GM23338 (cell line): ENCODE measurements around the gene PPP1R3E.

Experiments
- POLR2AphosphoS5 ChIP-seq: IDR thresholded peaks from 2 replicates; pipeline ENCODE4 v1.6.1; 2016; ENCODE audit warnings: antibody characterized with exemption, low read depth
- TF ChIP-seq, protein P1 (sequence below), 2 experiments: fragments of 200-600 bp in 1 of 2; sonication (generic) in 1 of 2; conservative IDR thresholded peaks; 2 replicates each; pipeline versions ENCODE4 v1.5.1 to v1.6.1; 2016 to 2017; ENCODE audit warnings: antibody characterized with exemption in 2 of 2, low read depth in 2 of 2, mild to moderate bottlenecking in 2 of 2, moderate library complexity in 1 of 2

DNA sequence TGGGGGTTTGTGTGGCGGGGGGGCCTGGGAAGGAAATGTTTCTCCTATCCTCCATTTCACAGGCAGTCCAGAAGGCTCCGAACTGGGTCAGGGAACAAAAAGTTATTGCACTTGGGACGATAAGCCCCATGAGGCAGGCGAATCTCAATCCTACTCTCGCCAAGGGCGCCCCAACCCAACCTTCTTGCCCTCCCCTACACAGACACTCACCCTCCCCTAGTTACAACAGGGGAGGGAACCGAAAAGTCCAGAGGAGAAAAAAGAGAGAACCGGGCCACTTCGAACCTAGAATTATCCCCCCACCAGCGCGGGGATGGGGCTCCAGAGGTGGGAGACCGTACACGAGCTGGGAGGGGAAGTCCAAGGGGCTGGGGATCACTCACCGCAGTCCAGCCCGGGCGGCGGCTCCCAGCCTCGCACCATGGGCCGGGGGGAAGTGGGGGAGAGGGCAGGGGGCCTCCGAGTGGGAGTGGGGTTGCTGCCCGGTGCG, 17.1 kb downstream of the PPP1R3E start:
- TF ChIP-seq, protein P1, sequence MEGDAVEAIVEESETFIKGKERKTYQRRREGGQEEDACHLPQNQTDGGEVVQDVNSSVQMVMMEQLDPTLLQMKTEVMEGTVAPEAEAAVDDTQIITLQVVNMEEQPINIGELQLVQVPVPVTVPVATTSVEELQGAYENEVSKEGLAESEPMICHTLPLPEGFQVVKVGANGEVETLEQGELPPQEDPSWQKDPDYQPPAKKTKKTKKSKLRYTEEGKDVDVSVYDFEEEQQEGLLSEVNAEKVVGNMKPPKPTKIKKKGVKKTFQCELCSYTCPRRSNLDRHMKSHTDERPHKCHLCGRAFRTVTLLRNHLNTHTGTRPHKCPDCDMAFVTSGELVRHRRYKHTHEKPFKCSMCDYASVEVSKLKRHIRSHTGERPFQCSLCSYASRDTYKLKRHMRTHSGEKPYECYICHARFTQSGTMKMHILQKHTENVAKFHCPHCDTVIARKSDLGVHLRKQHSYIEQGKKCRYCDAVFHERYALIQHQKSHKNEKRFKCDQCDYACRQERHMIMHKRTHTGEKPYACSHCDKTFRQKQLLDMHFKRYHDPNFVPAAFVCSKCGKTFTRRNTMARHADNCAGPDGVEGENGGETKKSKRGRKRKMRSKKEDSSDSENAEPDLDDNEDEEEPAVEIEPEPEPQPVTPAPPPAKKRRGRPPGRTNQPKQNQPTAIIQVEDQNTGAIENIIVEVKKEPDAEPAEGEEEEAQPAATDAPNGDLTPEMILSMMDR (conservative IDR thresholded peaks at IDR 0.05; ENCODE audit: low read depth in 2 of 2): no peak
- no peak for TF ChIP-seq POLR2AphosphoS5
